ENCODE measurements around the gene TBC1D13. TPM values are rescaled to one million over a fixed set of nuclear protein-coding genes. Genes with fewer than 3 reads are reported as not detected.

The TBC1D13 gene
- total and polyA plus RNA-seq, 2 of the 13 experiments (the other 11 are each of a cell fraction or from before 2014, with no cell fraction given): 17.9 to 19.7 TPM

- TF ChIP-seq MED1 (CRISPR knock-in tag; IDR thresholded peaks at IDR 0.05) (peak; percentile 54; the same call in 1 of the 2 replicates), ZNF747 (CRISPR knock-in tag; IDR thresholded peaks at IDR 0.05; ENCODE audit: borderline replicate concordance) (0 out of 2 replicates have a peak, but pooled peaks have one; percentile 71), ZNF264 (CRISPR knock-in tag; IDR thresholded peaks at IDR 0.05) (0 out of 2 replicates have a peak, but pooled peaks have one; percentile 65), ZNF777 (CRISPR knock-in tag; IDR thresholded peaks at IDR 0.05) (0 out of 2 replicates have a peak, but pooled peaks have one; percentile 53), PHF20 (CRISPR knock-in tag; IDR thresholded peaks at IDR 0.05) (peak; percentile 74; the same call in 1 of the 2 replicates), NR2C2 (CRISPR knock-in tag; IDR thresholded peaks at IDR 0.05; ENCODE audit: borderline replicate concordance) (peak; percentile 56), ZNF670 (CRISPR knock-in tag; IDR thresholded peaks at IDR 0.05; ENCODE audit: borderline replicate concordance) (no peak), ZNF567 (CRISPR knock-in tag; IDR thresholded peaks at IDR 0.05; ENCODE audit: borderline replicate concordance) (no peak), KLF6 (CRISPR knock-in tag; IDR thresholded peaks at IDR 0.05) (no peak), ZBTB2 (CRISPR knock-in tag; IDR thresholded peaks at IDR 0.05; ENCODE audit: low read depth) (peak; percentile 55; the same call in 1 of the 2 replicates), ZNF317 (CRISPR knock-in tag; IDR thresholded peaks at IDR 0.05) (no peak), ZNF234 (CRISPR knock-in tag; conservative IDR thresholded peaks at IDR 0.05) (no peak), JUNB (CRISPR knock-in tag; IDR thresholded peaks at IDR 0.05; ENCODE audit: borderline replicate concordance) (0 out of 2 replicates have a peak, but pooled peaks have one; percentile 26), NBN (conservative IDR thresholded peaks at IDR 0.05) (no peak), POLR2A (IDR thresholded peaks at IDR 0.05; ENCODE audit: insufficient read depth in 1 of 2, low read depth in 2 of 2, low read length in 2 of 2) (peak; percentile 77 to 83), SSRP1 (CRISPR knock-in tag; IDR thresholded peaks at IDR 0.05) (no peak), MXD1 (CRISPR knock-in tag; IDR thresholded peaks at IDR 0.05) (peak; percentile 93; the same call in 1 of the 2 replicates), TEF (CRISPR knock-in tag; IDR thresholded peaks at IDR 0.05) (0 out of 2 replicates have a peak, but pooled peaks have one; percentile 75), REL (CRISPR knock-in tag; conservative IDR thresholded peaks at IDR 0.05) (0 out of 2 replicates have a peak, but pooled peaks have one; percentile 62), ZNF639 (CRISPR knock-in tag; conservative IDR thresholded peaks at IDR 0.05) (no peak; the same call in 1 of the 2 replicates), DMTF1 (CRISPR knock-in tag; IDR thresholded peaks at IDR 0.05) (peak; percentile 79; the same call in 1 of the 2 replicates), GATA4 (IDR thresholded peaks at IDR 0.05; ENCODE audit: borderline replicate concordance, low read depth) (no peak), HHEX (CRISPR knock-in tag; IDR thresholded peaks at IDR 0.05) (0 out of 2 replicates have a peak, but pooled peaks have one; percentile 5)
These were observed 42.6 kb downstream of the TBC1D13 start, which contains the start of gene SPOUT1 (continued) for GRCh38 chr9:128829477-128830251.
